Breast epithelium (tissue), 3 donors: ENCODE data around the gene LYPLAL1.

Source experiments
- POLR2A ChIP-seq: fragments of 450-650 bp; IDR thresholded peaks from one replicate; pipeline ENCODE4 v1.6.1; 2016; ENCODE audit warnings: antibody characterized with exemption, mild to moderate bottlenecking, moderate library complexity
- POLR2AphosphoS5 ChIP-seq, 3 donors: sonication (generic); formaldehyde crosslinking; IDR thresholded peaks; one replicate each; pipeline ENCODE4 v1.6.1; 2017; ENCODE audit warnings: antibody characterized with exemption in 3 of 3
- TF ChIP-seq, protein P1 (sequence below), 3 donors: fragments of 450-650 bp; IDR thresholded peaks; one replicate each; pipeline ENCODE4 v1.5.1; 2016 to 2017; ENCODE audit warnings: antibody characterized with exemption in 3 of 3, mild to moderate bottlenecking in 3 of 3, moderate library complexity in 3 of 3

- TF ChIP-seq POLR2A (no peak), POLR2AphosphoS5 (IDR thresholded peaks at IDR 0.05) (no peak)
- TF ChIP-seq, protein P1, sequence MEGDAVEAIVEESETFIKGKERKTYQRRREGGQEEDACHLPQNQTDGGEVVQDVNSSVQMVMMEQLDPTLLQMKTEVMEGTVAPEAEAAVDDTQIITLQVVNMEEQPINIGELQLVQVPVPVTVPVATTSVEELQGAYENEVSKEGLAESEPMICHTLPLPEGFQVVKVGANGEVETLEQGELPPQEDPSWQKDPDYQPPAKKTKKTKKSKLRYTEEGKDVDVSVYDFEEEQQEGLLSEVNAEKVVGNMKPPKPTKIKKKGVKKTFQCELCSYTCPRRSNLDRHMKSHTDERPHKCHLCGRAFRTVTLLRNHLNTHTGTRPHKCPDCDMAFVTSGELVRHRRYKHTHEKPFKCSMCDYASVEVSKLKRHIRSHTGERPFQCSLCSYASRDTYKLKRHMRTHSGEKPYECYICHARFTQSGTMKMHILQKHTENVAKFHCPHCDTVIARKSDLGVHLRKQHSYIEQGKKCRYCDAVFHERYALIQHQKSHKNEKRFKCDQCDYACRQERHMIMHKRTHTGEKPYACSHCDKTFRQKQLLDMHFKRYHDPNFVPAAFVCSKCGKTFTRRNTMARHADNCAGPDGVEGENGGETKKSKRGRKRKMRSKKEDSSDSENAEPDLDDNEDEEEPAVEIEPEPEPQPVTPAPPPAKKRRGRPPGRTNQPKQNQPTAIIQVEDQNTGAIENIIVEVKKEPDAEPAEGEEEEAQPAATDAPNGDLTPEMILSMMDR (IDR thresholded peaks at IDR 0.05) = no peak
Measured at GRCh38 chr1:219161371-219161770, 12.3 kb upstream of the LYPLAL1 start.
